Activated CD8-positive, alpha-beta T cell treated with anti-CD3 and anti-CD28 coated beads for 36 hours (primary cell): ENCODE data around the gene CCDC188. TPM values are rescaled to one million over a fixed set of nuclear protein-coding genes. Genes with fewer than 3 reads are reported as not detected.

Source experiments
- ATAC-seq: fragments of 200-7000 bp; cut with Tn5 transposase; one replicate; pipeline ENCODE4 v1.10.0; 2021; ENCODE audit warnings: mild to moderate bottlenecking, moderate library complexity
- CTCF ChIA-PET: fragments of 350-600 bp; sonication (Branson Sonifier 250); formaldehyde crosslinking; loops from one replicate; lab custom pipeline; 2021; ENCODE audit warnings: antibody characterized with exemption; lab: Charles Lee
- POLR2A ChIA-PET: fragments of 350-600 bp; sonication (Branson Sonifier 250); formaldehyde crosslinking; loops from one replicate; lab custom pipeline; 2021; ENCODE audit warnings: antibody characterized with exemption; lab: Charles Lee
- DNase-seq: peaks from one replicate; pipeline ENCODE4 v3.0.0-alpha.2; 2020
- H3K27ac Mint-ChIP-seq: one replicate; pipeline ENCODE4 v1.8.0; 2021; ENCODE audit warnings: mild to moderate bottlenecking, mixed read lengths
- H3K27me3 Mint-ChIP-seq: one replicate; pipeline ENCODE4 v1.8.0; 2021; ENCODE audit warnings: mixed read lengths
- H3K36me3 Mint-ChIP-seq: one replicate; pipeline ENCODE4 v1.8.0; 2021; ENCODE audit warnings: low read depth, mixed read lengths
- H3K4me1 Mint-ChIP-seq: one replicate; pipeline ENCODE4 v1.8.0; 2021; ENCODE audit warnings: low read depth, mixed read lengths
- H3K4me3 Mint-ChIP-seq: one replicate; pipeline ENCODE4 v1.8.0; 2021; ENCODE audit warnings: mild to moderate bottlenecking, moderate library complexity, mixed read lengths
- H3K9me3 Mint-ChIP-seq: one replicate; pipeline ENCODE4 v1.8.0; 2021; ENCODE audit warnings: mixed read lengths
- intact Hi-C: fragments of 100-400 bp; cut with micrococcal nuclease; formaldehyde crosslinking; loops from one replicate; pipeline ENCODE4 v1.10.0; 2022
- total RNA-seq, 2 experiments: library from RNA; stranded (reverse); gene quantifications; one replicate each; pipeline ENCODE4 v1.2.3, GENCODE V29; 2021
- TF ChIP-seq, protein P1 (sequence below): fragments of 200-600 bp; IDR thresholded peaks from one replicate; pipeline ENCODE4 v1.8.0; 2022; ENCODE audit warnings: antibody characterized with exemption, mild to moderate bottlenecking

CCDC188 gene
- total RNA-seq, 2 experiments from 2014 or later: not detected

DNA sequence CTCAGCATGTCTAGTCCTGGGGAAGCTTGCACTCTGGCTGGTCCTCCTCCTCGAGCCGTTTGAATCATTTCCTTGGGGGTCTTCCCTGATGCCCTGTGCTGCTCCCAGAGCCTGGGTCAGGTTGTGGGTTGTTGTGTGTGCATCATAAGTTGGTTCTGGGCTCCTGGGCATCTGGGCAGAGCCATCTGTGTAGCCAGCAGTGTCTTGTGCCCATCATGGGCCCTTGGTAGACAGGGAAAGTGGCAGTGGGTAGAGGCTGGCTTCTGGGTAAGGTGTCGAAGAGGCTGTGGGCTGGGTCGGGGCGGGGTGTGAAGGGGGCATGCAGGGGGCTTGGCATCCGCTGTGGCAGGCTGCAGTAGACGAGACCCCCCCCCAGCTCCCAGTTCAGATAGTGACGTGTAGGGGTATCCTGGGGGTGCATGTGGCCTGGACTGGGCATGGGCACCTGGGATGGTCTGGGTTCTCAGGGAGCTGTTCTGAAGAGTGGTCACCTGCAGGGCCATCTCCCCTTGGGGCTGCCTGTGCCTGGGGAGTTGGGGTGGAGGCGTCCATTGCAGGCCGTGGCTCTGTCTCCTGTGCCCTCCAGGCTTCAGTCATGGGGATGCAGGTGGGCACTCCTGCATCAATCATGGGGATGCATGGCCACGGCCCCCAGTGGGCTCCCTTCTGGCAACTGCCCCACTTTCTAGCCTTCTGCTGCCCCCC, 26.6 kb downstream of the CCDC188 start:
- Mint-ChIP-seq H3K27ac (no peak overlapping the region), H3K4me3 (no peak overlapping the region), H3K9me3 (no peaks in the 10 kb centered on the region), H3K27me3 (no peaks in the 10 kb centered on the region), H3K4me1 (peaks cover 45% of the 10 kb centered on the region), H3K36me3 (peaks cover 66% of the 10 kb centered on the region)
- TF ChIP-seq, protein P1, sequence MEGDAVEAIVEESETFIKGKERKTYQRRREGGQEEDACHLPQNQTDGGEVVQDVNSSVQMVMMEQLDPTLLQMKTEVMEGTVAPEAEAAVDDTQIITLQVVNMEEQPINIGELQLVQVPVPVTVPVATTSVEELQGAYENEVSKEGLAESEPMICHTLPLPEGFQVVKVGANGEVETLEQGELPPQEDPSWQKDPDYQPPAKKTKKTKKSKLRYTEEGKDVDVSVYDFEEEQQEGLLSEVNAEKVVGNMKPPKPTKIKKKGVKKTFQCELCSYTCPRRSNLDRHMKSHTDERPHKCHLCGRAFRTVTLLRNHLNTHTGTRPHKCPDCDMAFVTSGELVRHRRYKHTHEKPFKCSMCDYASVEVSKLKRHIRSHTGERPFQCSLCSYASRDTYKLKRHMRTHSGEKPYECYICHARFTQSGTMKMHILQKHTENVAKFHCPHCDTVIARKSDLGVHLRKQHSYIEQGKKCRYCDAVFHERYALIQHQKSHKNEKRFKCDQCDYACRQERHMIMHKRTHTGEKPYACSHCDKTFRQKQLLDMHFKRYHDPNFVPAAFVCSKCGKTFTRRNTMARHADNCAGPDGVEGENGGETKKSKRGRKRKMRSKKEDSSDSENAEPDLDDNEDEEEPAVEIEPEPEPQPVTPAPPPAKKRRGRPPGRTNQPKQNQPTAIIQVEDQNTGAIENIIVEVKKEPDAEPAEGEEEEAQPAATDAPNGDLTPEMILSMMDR: no peak
- intact Hi-C loops: no loop called here
- no peak for ATAC-seq
- ChIA-PET POLR2A (interaction anchor here (0.6 to 8.4 kb wide), 7 partner anchors 7 to 147 kb away, joined by 3 to 111 read pairs (median 6); partner anchors contain the start of genes RANBP1 and TRMT2A), CTCF (interaction anchor here (1.5 kb wide), 1 partner anchor 13 kb away, joined by 3 read pairs; no protein-coding TSS in a partner anchor)
- DNase-seq: no peak

DNA sequence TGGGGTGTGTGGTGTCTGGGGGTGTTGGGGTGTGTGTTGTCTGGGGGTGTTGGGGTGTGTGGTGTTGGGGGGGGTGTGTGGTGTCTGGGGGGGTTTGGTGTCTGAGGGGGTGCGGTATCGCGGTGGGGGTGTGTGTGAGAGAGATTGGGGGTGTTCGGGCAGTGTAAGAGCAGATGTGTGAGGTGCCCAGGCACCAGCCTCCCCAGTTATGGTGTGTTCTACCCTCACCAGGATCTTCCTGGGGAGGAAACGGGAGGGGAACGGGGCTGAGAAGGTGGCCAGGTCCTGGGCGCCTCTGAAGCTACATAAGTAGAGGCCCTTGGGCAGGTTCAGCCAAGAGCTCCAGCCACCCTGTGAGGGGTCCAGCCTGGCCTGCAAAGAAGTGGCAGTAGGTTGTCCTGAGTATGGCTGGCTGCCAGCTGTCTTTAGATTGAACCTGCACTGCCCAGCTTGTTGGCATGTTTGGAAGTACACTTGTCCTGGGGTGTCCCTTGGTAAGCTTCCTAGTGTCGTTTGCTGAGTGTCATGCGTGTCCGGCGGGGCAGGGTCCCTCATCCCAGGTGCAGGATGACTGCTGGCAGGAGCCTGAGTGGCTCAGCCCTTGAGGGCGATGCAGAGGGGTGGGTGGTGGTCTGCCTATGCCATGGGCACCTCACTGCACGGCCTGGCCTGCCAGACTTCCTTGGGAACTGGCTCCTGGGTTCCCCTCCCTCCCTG, 27.3 kb downstream of the CCDC188 start:
- ChIA-PET POLR2A (interaction anchor here (1.1 to 8.4 kb wide), 6 partner anchors 6 to 27 kb away, joined by 4 to 111 read pairs (median 6); partner anchors contain the start of genes RANBP1 and TRMT2A), CTCF (interaction anchor here (1.5 kb wide), 1 partner anchor 13 kb away, joined by 3 read pairs; no protein-coding TSS in a partner anchor)
- ATAC-seq: no peak

DNA sequence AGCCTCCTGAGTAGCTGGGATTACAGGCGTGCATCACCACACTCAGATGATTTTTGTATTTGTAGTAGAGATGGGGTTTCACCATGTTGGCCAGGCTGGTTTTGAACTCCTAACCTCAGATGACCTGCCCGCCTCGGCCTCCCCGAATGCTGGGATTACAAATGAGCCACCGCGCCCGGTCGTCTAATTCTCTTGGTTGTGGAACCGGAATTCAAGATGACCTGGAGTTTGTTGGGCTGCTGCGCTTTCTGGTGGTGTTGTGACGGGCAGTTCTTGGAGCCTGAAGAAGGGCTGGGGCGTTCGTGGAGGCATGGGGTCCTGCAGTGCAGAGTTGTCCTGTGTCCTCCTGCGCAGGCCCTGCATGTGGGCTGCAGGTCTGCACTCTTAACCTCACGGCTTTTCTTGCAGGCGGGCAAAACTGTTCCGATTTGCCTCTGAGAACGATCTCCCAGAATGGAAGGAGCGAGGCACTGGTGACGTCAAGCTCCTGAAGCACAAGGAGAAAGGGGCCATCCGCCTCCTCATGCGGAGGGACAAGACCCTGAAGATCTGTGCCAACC, 28.9 kb downstream of the CCDC188 start:
- no peak overlapping the region for H3K27ac Mint-ChIP-seq
- no peak for ATAC-seq
- CTCF ChIA-PET: no interaction called here

More for the DNA sequence above, 27.3 kb downstream of the CCDC188 start:
- intact Hi-C loops: no loop called here
- H3K9me3 Mint-ChIP-seq: no peaks in the 10 kb centered on the region
- TF ChIP-seq, protein P1: no peak
- H3K4me1 Mint-ChIP-seq: peaks cover 44% of the 10 kb centered on the region
- no peak overlapping the region for H3K27ac Mint-ChIP-seq
- peaks cover 73% of the 10 kb centered on the region for H3K36me3 Mint-ChIP-seq
- DNase-seq: no peak
- H3K27me3 Mint-ChIP-seq: no peaks in the 10 kb centered on the region
- H3K4me3 Mint-ChIP-seq: no peak overlapping the region

DNA sequence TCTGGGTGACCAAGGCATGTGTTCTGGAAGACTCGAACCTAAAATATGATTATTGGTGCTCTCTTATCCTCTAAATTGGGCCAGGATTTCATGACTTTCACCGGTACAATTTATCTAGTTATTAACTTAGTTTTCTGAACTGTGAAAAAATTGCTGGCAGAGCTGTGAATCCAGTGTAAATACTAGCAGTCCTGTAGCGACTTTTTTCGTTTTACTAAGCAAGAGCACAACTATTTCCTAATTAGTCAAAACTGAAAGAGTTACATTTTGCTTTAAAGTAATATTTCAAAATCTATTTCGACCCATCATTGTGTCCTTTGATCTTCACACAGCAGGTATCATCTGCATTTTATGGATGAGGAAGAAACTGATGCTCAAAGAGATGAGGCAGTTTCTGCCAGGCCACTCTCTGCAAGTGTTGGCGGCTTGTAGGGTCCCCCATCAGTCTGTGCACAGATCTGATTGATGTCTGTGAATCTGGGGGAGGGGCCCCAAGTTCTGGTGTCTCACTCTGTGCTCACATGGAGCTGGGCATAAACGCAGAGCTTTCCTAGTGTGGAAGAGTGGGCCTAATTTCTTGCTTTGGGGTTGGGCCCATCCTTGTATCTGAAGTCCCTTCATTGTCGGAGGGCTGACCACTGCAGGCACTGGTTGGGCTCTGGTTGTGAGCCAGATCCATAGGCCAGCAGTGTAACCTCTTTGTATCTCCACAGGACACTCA, 32.4 kb downstream of the CCDC188 start:
- POLR2A ChIA-PET: interaction anchor here (0.6 to 6.8 kb wide), 23 partner anchors 9 to 204 kb away, joined by 3 to 111 read pairs (median 5); partner anchors contain the start of genes TANGO2 and ZDHHC8
- Mint-ChIP-seq H3K9me3 (no peaks in the 10 kb centered on the region), H3K27me3 (no peaks in the 10 kb centered on the region), H3K27ac (peak overlapping the region; percentile 95), H3K4me1 (peaks cover 56% of the 10 kb centered on the region), H3K4me3 (peak overlapping the region; percentile 97), H3K36me3 (peaks cover 70% of the 10 kb centered on the region)
- ATAC-seq (no peak), DNase-seq (peak; percentile 35)
- CTCF ChIA-PET: interaction anchor here (1.4 to 2.1 kb wide), 3 partner anchors 10 to 35 kb away, joined by 3 to 11 read pairs (median 3); no protein-coding TSS in a partner anchor
- TF ChIP-seq, protein P1: no peak
- intact Hi-C loops: loop anchor here (5.0 kb wide), 1 partner anchor 36 kb away; the partner anchor contains the start of gene DGCR8

More for the DNA sequence above, 28.9 kb downstream of the CCDC188 start:
- peaks cover 39% of the 10 kb centered on the region for H3K4me1 Mint-ChIP-seq
- H3K27me3 Mint-ChIP-seq: no peaks in the 10 kb centered on the region
- POLR2A ChIA-PET: interaction anchor here (0.6 to 1.5 kb wide), 5 partner anchors 9 to 27 kb away, joined by 3 to 4 read pairs (median 3); partner anchors contain the start of gene ZDHHC8
- H3K4me3 Mint-ChIP-seq: no peak overlapping the region
- intact Hi-C loops: no loop called here
- H3K9me3 Mint-ChIP-seq: no peaks in the 10 kb centered on the region
- no peak for DNase-seq
- peaks cover 74% of the 10 kb centered on the region for H3K36me3 Mint-ChIP-seq
- TF ChIP-seq, protein P1: no peak
